HepG2 (cell line): ENCODE data around the gene FBXL12.

ENCODE experiments used
- BRD4 ChIP-seq: sonication (generic); formaldehyde crosslinking; IDR thresholded peaks from 2 replicates; pipeline ENCODE4 v1.4.0; 2020; ENCODE audit warnings: missing genetic modification reagents
- EZH2 ChIP-seq: conservative IDR thresholded peaks from 2 replicates; pipeline ENCODE4 v1.6.1; 2012; ENCODE audit warnings: mild to moderate bottlenecking, low read depth, low read length, moderate library complexity
- HDAC1 ChIP-seq: sonication (generic); formaldehyde crosslinking; IDR thresholded peaks from 2 replicates; pipeline ENCODE4 v1.5.1; 2020; ENCODE audit warnings: mild to moderate bottlenecking, missing genetic modification reagents
- IRX3 ChIP-seq: sonication (generic); formaldehyde crosslinking; IDR thresholded peaks from 2 replicates; pipeline ENCODE4 v1.8.1; 2023; ENCODE audit warnings: mild to moderate bottlenecking, low read depth, missing genetic modification reagents, borderline replicate concordance
- KAT7 ChIP-seq: IDR thresholded peaks from 2 replicates; pipeline ENCODE4 v1.6.1; 2018; ENCODE audit warnings: borderline replicate concordance, missing compliant biosample characterization
- NR2C2 ChIP-seq: sonication (generic); formaldehyde crosslinking; IDR thresholded peaks from 2 replicates; pipeline ENCODE4 v1.4.0; 2020; ENCODE audit warnings: missing genetic modification reagents, mild to moderate bottlenecking, moderate library complexity, borderline replicate concordance
- NR2F2 ChIP-seq: IDR thresholded peaks from 2 replicates; pipeline ENCODE4 v1.6.1; 2012; ENCODE audit warnings: low read depth, inconsistent platforms, borderline replicate concordance
- SP4 ChIP-seq: sonication (generic); formaldehyde crosslinking; IDR thresholded peaks from 2 replicates; pipeline ENCODE4 v1.8.1; 2023; ENCODE audit warnings: mild to moderate bottlenecking, missing genetic modification reagents
- TAF1 ChIP-seq: sonication (generic); formaldehyde crosslinking; IDR thresholded peaks from 2 replicates; pipeline ENCODE4 v1.4.0; 2020; ENCODE audit warnings: missing genetic modification reagents
- ZNF3 ChIP-seq: IDR thresholded peaks from 2 replicates; pipeline ENCODE4 v1.7.0; 2017; ENCODE audit warnings: inconsistent platforms
- ZNF776 ChIP-seq: sonication (generic); formaldehyde crosslinking; IDR thresholded peaks from 2 replicates; pipeline ENCODE4 v1.4.0; 2020; ENCODE audit warnings: mild to moderate bottlenecking, missing genetic modification reagents
- TF ChIP-seq, protein P1 (sequence below): sonication (generic); formaldehyde crosslinking; IDR thresholded peaks from 2 replicates; pipeline ENCODE4 v1.8.1; 2023; ENCODE audit warnings: mild to moderate bottlenecking, missing genetic modification reagents, borderline replicate concordance
- TF ChIP-seq, protein P2 (sequence below): sonication (generic); formaldehyde crosslinking; IDR thresholded peaks from 2 replicates; pipeline ENCODE4 v1.9.0; 2021; ENCODE audit warnings: missing genetic modification reagents, borderline replicate concordance

DNA sequence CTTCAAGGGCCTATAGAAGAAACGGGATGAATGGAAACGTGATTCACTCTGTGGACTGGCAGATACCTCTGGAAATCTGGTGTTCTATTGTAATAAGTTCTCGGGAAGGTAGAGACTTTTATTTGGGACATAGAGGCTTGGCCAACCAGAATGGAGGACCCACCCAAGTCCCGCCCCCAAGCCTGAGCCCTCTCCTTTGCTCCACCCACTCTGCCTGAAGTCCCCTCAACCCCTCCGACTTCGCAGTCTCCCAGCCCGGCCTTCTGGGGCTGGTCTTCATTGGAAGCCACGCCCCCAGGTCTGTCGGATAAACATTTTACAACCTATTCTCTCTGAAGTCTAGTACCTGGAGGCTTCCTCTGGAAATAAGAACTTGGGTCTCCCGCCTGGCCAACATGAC, 16.9 kb downstream of the FBXL12 start:
- TF ChIP-seq TAF1 (CRISPR knock-in tag) (no peak), EZH2 (no peak), ZNF3 (CRISPR knock-in tag) (no peak), ZNF776 (CRISPR knock-in tag) (no peak), HDAC1 (CRISPR knock-in tag) (no peak), BRD4 (CRISPR knock-in tag) (no peak), NR2C2 (CRISPR knock-in tag) (no peak), SP4 (CRISPR knock-in tag) (no peak), KAT7 (CRISPR knock-in tag) (no peak), IRX3 (CRISPR knock-in tag) (no peak), NR2F2 (no peak)
- TF ChIP-seq, protein P1, sequence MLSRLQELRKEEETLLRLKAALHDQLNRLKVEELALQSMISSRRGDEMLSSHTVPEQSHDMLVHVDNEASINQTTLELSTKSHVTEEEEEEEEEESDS (CRISPR knock-in tag) = no peak
- TF ChIP-seq, protein P2, sequence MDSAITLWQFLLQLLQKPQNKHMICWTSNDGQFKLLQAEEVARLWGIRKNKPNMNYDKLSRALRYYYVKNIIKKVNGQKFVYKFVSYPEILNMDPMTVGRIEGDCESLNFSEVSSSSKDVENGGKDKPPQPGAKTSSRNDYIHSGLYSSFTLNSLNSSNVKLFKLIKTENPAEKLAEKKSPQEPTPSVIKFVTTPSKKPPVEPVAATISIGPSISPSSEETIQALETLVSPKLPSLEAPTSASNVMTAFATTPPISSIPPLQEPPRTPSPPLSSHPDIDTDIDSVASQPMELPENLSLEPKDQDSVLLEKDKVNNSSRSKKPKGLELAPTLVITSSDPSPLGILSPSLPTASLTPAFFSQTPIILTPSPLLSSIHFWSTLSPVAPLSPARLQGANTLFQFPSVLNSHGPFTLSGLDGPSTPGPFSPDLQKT (CRISPR knock-in tag) = no peak
